Osteoblast (primary cell): ENCODE data around the gene PCDHA5. TPM values are rescaled to one million over a fixed set of nuclear protein-coding genes. Genes with fewer than 3 reads are reported as not detected.
A peak's percentile ranks its signal among the peaks of the same experiment; 100 is the strongest.
"Not testable (repeated sequence)": the region's sequence is repeated elsewhere in the genome, so short reads cannot be mapped to it uniquely, and the experiment has no call there.

Source experiments
- DNase-seq: peaks from one replicate; pipeline ENCODE4 v3.0.0; 2011; ENCODE audit warnings: low spot score, mixed read lengths; ENCODE audit not compliant: insufficient read length; ENCODE audit errors: missing footprints
- H2AFZ ChIP-seq: 2 replicates; pipeline ENCODE4 v1.6.0; 2011; ENCODE audit warnings: mild to moderate bottlenecking, low read length
- H3K27ac ChIP-seq: 2 replicates; pipeline ENCODE4 v1.5.1; 2011; ENCODE audit warnings: mild to moderate bottlenecking, low read depth, low read length, moderate library complexity
- H3K27me3 ChIP-seq: 2 replicates; pipeline ENCODE4 v1.6.0; 2012; ENCODE audit warnings: mild to moderate bottlenecking, control low read depth, inconsistent platforms, low read length, moderate library complexity; ENCODE audit not compliant: insufficient read depth
- H3K36me3 ChIP-seq: 2 replicates; pipeline ENCODE4 v1.5.1; 2011; ENCODE audit warnings: mild to moderate bottlenecking, low read length, control low read depth, moderate library complexity; ENCODE audit not compliant: insufficient read depth
- H3K4me1 ChIP-seq: 2 replicates; pipeline ENCODE4 v1.5.1; 2011; ENCODE audit warnings: mild to moderate bottlenecking, low read length, control low read depth, moderate library complexity; ENCODE audit not compliant: insufficient read depth
- H3K4me2 ChIP-seq: 2 replicates; pipeline ENCODE4 v1.6.0; 2011; ENCODE audit warnings: mild to moderate bottlenecking, low read length; ENCODE audit not compliant: insufficient read depth
- H3K4me3 ChIP-seq: fragments of 200-600 bp; sonication (generic); 3 replicates; pipeline ENCODE4 v1.5.1; 2012; ENCODE audit warnings: mild to moderate bottlenecking, low read length, inconsistent platforms; ENCODE audit not compliant: insufficient read depth
- H3K79me2 ChIP-seq: 2 replicates; pipeline ENCODE4 v1.6.0; 2012; ENCODE audit warnings: mild to moderate bottlenecking, low read length, control low read depth, inconsistent platforms; ENCODE audit not compliant: insufficient read depth
- H3K9me3 ChIP-seq: 2 replicates; pipeline ENCODE4 v1.5.1; 2011; ENCODE audit warnings: low read depth, low read length, control low read depth
- H4K20me1 ChIP-seq: 2 replicates; pipeline ENCODE4 v1.6.0; 2012; ENCODE audit warnings: mild to moderate bottlenecking, low read length, control low read depth; ENCODE audit not compliant: insufficient read depth
- CTCF ChIP-seq: IDR thresholded peaks from 2 replicates; pipeline ENCODE4 v1.5.1; 2011; ENCODE audit warnings: mild to moderate bottlenecking, low read depth, low read length, moderate library complexity; ENCODE audit errors: extremely low read depth
- total RNA-seq: library from RNA; depleted of rRNA; stranded (reverse); fragments of >200 nt; gene quantifications from 2 replicates; pipeline ENCODE4 v1.2.3, GENCODE V29; 2012

Gene PCDHA5
- total RNA-seq, 1 donor = under 0.01 TPM

- Histone ChIP-seq H3K36me3 (no peaks in the 10 kb centered on the region), H3K27ac (no peak overlapping the region), H3K79me2 (no peaks in the 10 kb centered on the region), H3K4me1 (no peaks in the 10 kb centered on the region), H3K4me2 (no peak overlapping the region), H3K27me3 (no peaks in the 10 kb centered on the region), H2AFZ (no peak overlapping the region), H3K4me3 (no peak overlapping the region), H4K20me1 (no peaks in the 10 kb centered on the region), H3K9me3 (peaks cover 2% of the 10 kb centered on the region)
- TF ChIP-seq CTCF = no peak
- no peak for DNase-seq
Measured at GRCh38 chr5:140835622-140836510, 14.5 kb downstream of the PCDHA5 start.

GRCh38 chr5:140840978-140841962 is 19.9 kb downstream of the PCDHA5 start, which contains the start of gene PCDHA8:
TSS of gene PCDHA8 (plus strand) at chr5:140841187. CDS start at chr5:140841322, 135 bp downstream.
- H3K27me3 ChIP-seq = no peaks in the 10 kb centered on the region
- no peak for DNase-seq
- H3K9me3 ChIP-seq = no peaks in the 10 kb centered on the region
- no peaks in the 10 kb centered on the region for H4K20me1 ChIP-seq
- H3K27ac ChIP-seq = no peak within 1 kb of the TSS
- no peak within 1 kb of the TSS for H2AFZ ChIP-seq
- no peak within 1 kb of the TSS for H3K4me2 ChIP-seq
- no peaks in the 10 kb centered on the region for H3K4me1 ChIP-seq
- H3K4me3 ChIP-seq = no peak within 1 kb of the TSS
- H3K79me2 ChIP-seq = no peaks in the 10 kb centered on the region
- H3K36me3 ChIP-seq = no peaks in the 10 kb centered on the region
- TF ChIP-seq CTCF = peak; percentile 21

DNA sequence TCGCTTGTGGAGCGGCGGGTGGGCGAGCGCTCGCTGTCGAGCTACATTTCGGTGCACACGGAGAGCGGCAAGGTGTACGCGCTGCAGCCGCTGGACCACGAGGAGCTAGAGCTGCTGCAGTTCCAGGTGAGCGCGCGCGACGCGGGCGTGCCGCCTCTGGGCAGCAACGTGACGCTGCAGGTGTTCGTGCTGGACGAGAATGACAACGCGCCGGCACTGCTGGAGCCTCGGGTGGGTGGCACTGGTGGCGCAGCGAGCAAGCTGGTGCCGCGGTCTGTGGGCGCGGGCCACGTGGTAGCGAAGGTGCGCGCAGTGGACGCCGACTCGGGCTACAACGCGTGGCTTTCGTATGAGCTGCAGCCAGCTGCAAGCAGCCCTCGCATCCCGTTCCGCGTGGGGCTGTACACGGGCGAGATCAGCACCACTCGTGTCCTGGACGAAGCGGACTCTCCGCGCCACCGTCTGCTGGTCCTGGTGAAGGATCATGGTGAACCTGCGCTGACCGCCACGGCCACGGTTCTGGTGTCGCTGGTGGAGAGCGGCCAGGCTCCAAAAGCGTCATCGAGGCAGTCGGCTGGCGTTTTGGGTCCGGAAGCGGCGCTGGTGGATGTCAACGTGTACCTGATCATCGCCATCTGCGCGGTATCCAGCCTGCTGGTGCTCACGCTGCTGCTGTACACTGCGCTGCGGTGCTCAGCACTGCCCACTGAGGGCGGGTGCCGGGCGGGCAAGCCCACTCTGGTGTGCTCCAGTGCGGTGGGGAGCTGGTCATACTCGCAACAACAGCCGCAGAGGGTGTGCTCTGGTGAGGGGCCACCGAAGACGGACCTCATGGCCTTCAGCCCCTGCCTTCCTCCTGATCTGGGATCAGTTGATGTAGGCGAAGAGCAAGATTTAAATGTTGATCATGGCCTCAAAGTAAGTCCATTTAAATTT is 21.7 kb downstream of the PCDHA5 start:
- no peak for TF ChIP-seq CTCF
- Histone ChIP-seq H3K4me3 (no peak overlapping the region), H3K27ac (no peak overlapping the region), H3K4me1 (no peaks in the 10 kb centered on the region), H2AFZ (no peak overlapping the region), H3K27me3 (no peaks in the 10 kb centered on the region), H4K20me1 (no peaks in the 10 kb centered on the region), H3K9me3 (no peaks in the 10 kb centered on the region), H3K79me2 (no peaks in the 10 kb centered on the region), H3K4me2 (no peak overlapping the region), H3K36me3 (no peaks in the 10 kb centered on the region)
- no peak for DNase-seq

DNA sequence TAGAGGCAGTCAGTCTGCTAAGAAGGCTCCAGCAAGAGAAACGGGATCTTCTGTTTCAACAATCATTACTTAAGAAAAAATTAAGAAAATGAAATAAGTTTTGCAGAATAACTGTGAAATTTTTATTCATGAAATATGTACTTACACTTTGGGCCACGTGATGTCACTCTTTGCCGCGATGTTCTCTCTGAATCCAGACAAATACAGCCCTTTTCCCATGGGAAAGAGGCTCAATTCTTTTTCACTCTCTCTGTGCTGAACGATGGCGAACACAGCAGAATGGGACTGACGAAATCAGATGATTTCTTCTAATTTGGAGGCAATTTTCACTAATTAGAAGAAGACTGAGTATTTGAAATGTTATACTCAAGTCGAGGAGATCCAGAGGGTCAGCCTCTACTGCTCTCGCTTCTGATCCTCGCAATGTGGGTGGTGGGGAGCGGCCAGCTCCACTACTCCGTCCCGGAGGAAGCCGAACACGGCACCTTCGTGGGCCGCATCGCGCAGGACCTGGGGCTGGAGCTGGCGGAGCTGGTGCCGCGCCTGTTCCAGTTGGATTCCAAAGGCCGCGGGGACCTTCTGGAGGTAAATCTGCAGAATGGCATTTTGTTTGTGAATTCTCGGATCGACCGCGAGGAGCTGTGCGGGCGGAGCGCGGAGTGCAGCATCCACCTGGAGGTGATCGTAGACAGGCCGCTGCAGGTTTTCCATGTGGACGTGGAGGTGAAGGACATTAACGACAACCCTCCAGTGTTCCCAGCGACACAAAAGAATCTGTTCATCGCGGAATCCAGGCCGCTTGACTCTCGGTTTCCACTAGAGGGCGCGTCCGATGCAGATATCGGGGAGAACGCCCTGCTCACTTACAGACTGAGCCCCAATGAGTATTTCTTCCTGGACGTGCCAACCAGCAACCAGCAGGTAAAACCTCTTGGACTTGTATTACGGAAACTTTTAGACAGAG is 27.0 kb downstream of the PCDHA5 start, which contains the start of gene PCDHA9:
PCDHA9 (plus strand) TSS at position 244 of the 964 bp plus-strand sequence; CDS start at position 358, 114 bp downstream.
- not testable (repeated sequence) for H3K4me1 ChIP-seq, H3K9me3 ChIP-seq, H3K4me3 ChIP-seq, H4K20me1 ChIP-seq, H3K27me3 ChIP-seq, DNase-seq, H2AFZ ChIP-seq, H3K36me3 ChIP-seq, H3K27ac ChIP-seq, H3K4me2 ChIP-seq, H3K79me2 ChIP-seq
